ENCODE data around the gene KRT36. TPM values are rescaled to one million over a fixed set of nuclear protein-coding genes. Genes with fewer than 3 reads are reported as not detected.

The KRT36 gene
- total RNA-seq = not detected in 2 replicates

GRCh38 chr17:41489531-41489930 lies at the start of gene KRT36:
KRT36 (minus strand) TSS chr17:41489910; CDS start chr17:41489864, 46 bp downstream.

DNA sequence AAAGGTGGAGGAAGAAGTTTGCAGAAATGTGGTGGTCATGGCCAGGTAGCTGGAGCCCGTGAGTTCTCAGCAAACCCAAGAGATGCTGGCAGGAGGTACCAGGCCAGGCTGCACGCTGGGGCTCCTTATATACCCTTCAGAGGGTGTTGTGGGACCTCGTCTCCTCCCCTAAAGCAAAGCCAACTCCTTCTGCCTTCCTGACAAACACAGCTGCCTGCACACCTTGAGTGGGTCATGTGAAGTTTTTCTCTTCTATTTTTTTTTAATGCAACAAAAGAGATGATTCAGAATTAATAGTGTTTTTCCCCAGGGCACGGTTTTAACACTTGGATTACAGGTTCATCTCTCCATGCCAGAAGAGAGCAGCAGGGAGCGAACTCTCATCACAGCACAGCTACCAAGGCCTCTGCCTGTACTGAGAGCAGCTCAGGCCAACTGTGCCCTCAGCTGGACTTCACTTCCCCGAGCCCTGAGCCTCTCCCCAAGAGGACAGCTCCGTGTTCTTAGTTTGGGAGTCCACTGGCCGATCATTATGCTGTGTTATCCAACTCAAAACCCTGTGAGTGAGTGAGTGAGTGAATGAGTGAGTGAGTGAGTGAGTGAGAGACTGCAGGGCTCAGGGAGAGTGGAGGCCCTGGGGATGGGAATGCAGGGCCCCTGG lies 29.2 kb upstream of the KRT36 start, which contains the start of gene KRT15:
Gene KRT15, minus strand, starts transcription at position 102 of the 661 bp plus-strand sequence. Its CDS starts 63 bp downstream, at position 39.

GRCh38 chr17:41505007-41505808 lies 15.5 kb upstream of the KRT36 start, which contains the start of gene KRT13:
KRT13 (minus strand) TSS chr17:41505612; CDS start chr17:41505550, 62 bp downstream.

DNA sequence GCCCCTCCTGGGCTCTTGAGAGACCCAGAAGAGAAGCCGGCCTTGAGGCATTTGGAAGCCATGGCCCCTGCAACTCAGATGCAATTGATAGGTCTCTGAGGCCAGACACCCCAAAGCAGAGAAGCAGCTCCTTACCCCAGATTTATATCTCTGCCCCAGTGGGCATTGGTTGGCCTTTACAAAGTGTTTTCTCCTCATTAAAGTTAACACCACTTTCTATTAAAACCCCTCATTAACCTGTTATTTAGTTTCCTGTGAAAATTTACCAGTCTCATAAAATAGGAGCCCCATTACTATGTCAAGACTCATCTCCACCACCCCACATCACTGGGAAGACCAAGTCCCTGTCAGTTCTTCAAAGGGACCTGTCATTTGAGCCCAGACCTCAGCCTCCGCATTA lies 8.7 kb downstream of the KRT36 start, which contains the start of gene KRT35:
Gene KRT35, minus strand, starts transcription at position 116 of the 400 bp plus-strand sequence. Its CDS starts 54 bp downstream, at position 62.

DNA sequence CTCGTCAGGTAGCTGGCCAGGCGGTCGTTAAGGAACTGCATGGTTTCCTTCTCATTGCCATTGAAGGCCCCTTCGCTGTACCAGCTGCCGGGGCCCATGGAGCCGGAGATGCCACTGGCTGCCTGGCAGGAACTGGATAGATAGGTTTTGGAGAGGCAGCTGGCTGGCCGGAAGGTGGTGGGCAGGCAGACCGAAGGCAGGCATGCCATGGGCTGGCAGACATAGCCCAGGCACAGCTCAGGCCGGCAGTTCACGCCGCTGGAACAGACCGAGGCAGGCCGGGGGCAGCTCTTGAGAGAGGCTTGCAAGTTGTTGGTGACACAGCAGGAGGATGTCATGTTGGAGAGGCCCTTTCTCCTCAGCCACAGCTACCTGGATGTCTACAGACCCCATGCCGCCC lies 22.7 kb downstream of the KRT36 start, which contains the start of gene KRT32:
Gene KRT32, minus strand, starts transcription at position 399 of the 400 bp plus-strand sequence. Its CDS starts 61 bp downstream, at position 338.

GRCh38 chr17:41440531-41441033 lies 49.1 kb downstream of the KRT36 start, which contains the start of gene KRT38:
KRT38 (minus strand) TSS chr17:41440983; CDS start chr17:41440921, 62 bp downstream.

Small RNA genes lying within 50 kb of the gene (small RNA-seq; reads per million reads assigned to genes)
- gene RNU2-32P = 5.1 reads per million, percentile 81 among the genes with 10 or more reads in this experiment

Other genes with a start within 250 kb of the KRT36 start
- not detected in 2 replicates for gene KRTAP9-4, start 240.2 kb downstream of the KRT36 start, total RNA-seq
- not detected in 2 replicates for gene KRTAP9-9, start 234.5 kb downstream of the KRT36 start, total RNA-seq
- gene KRTAP9-6, start 224.5 kb downstream of the KRT36 start, total RNA-seq = not detected in 2 replicates
- not detected in 2 replicates for gene KRTAP9-7, start 214.2 kb downstream of the KRT36 start, total RNA-seq
- not detected in 2 replicates for gene KRTAP29-1, start 187.1 kb downstream of the KRT36 start, total RNA-seq
- not detected in 2 replicates for gene KRTAP16-1, start 180.6 kb downstream of the KRT36 start, total RNA-seq
- not detected in 2 replicates for gene KRTAP17-1, start 174.2 kb downstream of the KRT36 start, total RNA-seq
- not detected in 2 replicates for gene KRT33A, start 139.1 kb downstream of the KRT36 start, total RNA-seq
- gene KRT33B, start 120.1 kb downstream of the KRT36 start, total RNA-seq = not detected in 2 replicates
- gene KRT34, start 107.6 kb downstream of the KRT36 start, total RNA-seq = not detected in 2 replicates
- gene KRT31, start 92.3 kb downstream of the KRT36 start, total RNA-seq = not detected in 2 replicates
- gene KRT37, start 65.3 kb downstream of the KRT36 start, total RNA-seq = not detected in 2 replicates
- not detected in 2 replicates for gene KRT38, start 48.9 kb downstream of the KRT36 start, total RNA-seq
- gene KRT32, start 22.5 kb downstream of the KRT36 start, total RNA-seq = not detected in 2 replicates
- gene KRT35, start 8.8 kb downstream of the KRT36 start, total RNA-seq = not detected in 2 replicates
- gene KRT13, start 15.7 kb upstream of the KRT36 start, total RNA-seq = not detected in 2 replicates
- 2.1 and 2.3 TPM in 2 replicates for gene KRT15, start 29.0 kb upstream of the KRT36 start, total RNA-seq
- 59.7 and 64.9 TPM in 2 replicates for gene KRT19, start 38.4 kb upstream of the KRT36 start, total RNA-seq
- not detected in 2 replicates for gene KRT9, start 82.1 kb upstream of the KRT36 start, total RNA-seq
- gene KRT14, start 97.0 kb upstream of the KRT36 start, total RNA-seq = not detected in 2 replicates
- not detected in 2 replicates for gene KRT16, start 122.9 kb upstream of the KRT36 start, total RNA-seq
- 0.22 and 0.80 TPM in 2 replicates for gene KRT17, start 134.7 kb upstream of the KRT36 start, total RNA-seq
- gene EIF1, start 199.0 kb upstream of the KRT36 start, total RNA-seq = 102 and 109 TPM in 2 replicates
- gene GAST, start 222.4 kb upstream of the KRT36 start, total RNA-seq = not detected in 2 replicates
- 0.07 and 0.53 TPM in 2 replicates for gene HAP1, start 244.7 kb upstream of the KRT36 start, total RNA-seq